MG63 (cell line): ENCODE measurements around the gene EIF3L. TPM values are rescaled to one million over a fixed set of nuclear protein-coding genes. Genes with fewer than 3 reads are reported as not detected.
A peak's percentile ranks its signal among the peaks of the same experiment; 100 is the strongest.

ENCODE experiments used
- DNase-seq: peaks from one replicate; pipeline ENCODE4 v3.0.0-alpha.2; 2020
- H3K27me3 ChIP-seq: fragments of 250-450 bp; sonication (Bioruptor Pico); 2 replicates; pipeline ENCODE4 v1.5.1; 2020; ENCODE audit warnings: mild to moderate bottlenecking, moderate library complexity
- H3K36me3 ChIP-seq: fragments of 250-450 bp; sonication (Bioruptor Pico); 2 replicates; pipeline ENCODE4 v1.5.1; 2020; ENCODE audit warnings: mild to moderate bottlenecking, moderate library complexity
- H3K4me3 ChIP-seq: fragments of 250-450 bp; sonication (Bioruptor Pico); 2 replicates; pipeline ENCODE4 v1.5.1; 2020; ENCODE audit warnings: mild to moderate bottlenecking, moderate library complexity
- H3K9me3 ChIP-seq: fragments of 250-450 bp; sonication (Bioruptor Pico); 2 replicates; pipeline ENCODE4 v1.5.1; 2020; ENCODE audit warnings: mild to moderate bottlenecking, moderate library complexity
- total RNA-seq: library from RNA; depleted of rRNA; stranded (reverse); fragments of >200 nt; shearing (Covaris generic); gene quantifications from 2 replicates; pipeline ENCODE4 v1.2.3, GENCODE V29; 2014; ENCODE audit warnings: low replicate concordance

Gene EIF3L
- total RNA-seq, 1 experiment from 2014 or later, result 347 TPM

DNA sequence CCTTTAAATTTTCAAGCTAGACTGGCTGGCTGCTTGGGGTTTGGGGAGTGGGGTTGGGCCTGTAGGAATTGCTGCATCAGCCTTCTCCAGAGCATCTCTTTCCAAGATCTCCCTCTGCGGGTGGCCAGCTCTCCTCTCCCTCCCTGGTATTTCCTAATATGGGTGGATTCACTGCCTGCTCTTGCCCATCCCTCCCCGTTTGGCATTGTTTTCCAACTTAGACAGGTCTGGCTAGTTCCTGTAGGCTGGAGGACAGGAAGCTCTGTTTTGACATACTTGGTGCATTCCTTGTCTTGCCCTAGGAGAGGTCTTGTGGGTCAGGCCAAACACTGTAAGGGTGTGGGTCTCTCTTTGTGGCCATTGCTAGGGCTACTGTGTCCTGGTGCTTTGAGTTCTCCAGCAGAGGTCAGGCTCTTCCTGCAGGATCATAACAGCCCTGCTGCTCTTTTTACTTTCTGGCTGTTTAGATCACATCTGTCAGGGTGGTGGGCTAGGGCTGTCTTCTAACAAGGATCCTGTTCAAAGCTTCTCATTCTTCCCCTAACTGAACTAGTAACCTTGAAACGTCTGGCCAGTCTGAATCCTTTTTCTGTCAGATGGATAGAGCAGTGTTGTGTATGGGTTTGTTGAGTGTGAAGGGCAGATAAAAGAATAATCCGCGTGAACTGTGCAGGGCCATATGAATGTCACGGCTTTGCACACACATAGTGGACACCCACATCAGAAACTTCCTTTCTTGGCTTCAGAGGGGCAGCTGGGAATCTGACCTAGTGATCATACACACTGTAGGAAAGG lies 38.6 kb downstream of the EIF3L start:
- Histone ChIP-seq H3K4me3 (no peak overlapping the region), H3K36me3 (peaks cover 54% of the 10 kb centered on the region), H3K27me3 (no peaks in the 10 kb centered on the region), H3K9me3 (no peaks in the 10 kb centered on the region)
- DNase-seq, result peak; percentile 64

DNA sequence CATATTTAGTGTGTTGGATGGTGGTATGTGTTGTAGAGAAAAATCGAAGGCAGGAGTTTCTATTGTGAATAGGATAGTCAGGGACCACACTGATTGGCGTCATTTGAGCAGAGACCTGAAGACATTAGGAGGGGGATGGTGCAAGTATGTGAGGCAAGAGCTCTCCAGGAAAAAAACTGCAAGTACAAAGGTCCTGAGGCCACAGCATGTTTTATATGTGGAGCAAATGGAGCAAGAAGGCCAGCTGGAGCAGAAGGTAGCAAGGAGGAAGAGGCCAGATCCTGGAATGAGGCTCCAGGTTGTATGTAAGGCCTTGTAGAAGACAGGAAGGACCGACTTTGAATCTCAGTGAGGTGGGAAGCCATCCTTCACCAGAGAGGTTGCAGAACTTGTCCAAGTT lies 42.7 kb downstream of the EIF3L start:
- no peaks in the 10 kb centered on the region for H3K9me3 ChIP-seq
- no peak overlapping the region for H3K4me3 ChIP-seq
- H3K27me3 ChIP-seq, result no peaks in the 10 kb centered on the region
- DNase-seq, result no peak
- H3K36me3 ChIP-seq, result peaks cover 40% of the 10 kb centered on the region

DNA sequence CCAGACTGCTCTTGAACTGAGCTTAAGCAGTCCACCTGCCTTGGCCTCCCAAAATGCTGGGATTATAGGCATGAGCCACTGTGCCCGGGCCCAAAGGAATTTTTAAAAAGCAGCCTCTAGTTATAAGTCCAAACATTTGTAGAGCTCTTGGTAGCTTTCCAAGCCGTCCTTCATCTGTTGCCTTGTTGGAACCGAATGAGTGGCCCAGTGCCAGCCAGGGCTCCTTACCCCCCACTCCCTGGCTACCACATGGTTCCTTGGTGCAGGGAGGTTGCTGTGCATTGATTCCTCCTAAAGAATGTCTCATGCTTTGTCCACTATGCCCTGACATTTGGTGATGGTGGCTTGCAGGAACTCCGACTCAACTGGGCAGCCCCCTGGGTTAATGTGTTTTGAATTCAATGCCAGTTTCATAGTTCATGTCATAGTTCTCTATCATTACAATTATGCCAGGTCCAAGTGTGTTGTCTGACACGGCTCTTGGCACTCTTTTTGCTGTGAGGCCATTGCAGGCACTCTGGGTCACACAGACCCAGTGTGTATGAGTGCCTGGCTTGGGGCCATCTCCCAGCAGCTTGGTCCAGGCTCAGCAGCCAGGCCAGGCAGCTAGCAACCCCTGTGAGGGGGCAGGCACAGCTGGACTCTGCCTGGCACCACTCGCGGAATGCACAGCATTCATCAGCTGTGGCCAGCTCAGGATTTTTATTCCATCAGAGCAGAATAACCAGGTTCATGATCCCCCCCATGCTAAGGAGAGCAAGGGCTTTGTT lies 43.5 kb downstream of the EIF3L start:
- no peaks in the 10 kb centered on the region for H3K27me3 ChIP-seq
- no peak overlapping the region for H3K4me3 ChIP-seq
- peaks cover 32% of the 10 kb centered on the region for H3K36me3 ChIP-seq
- peak; percentile 86 for DNase-seq
- no peaks in the 10 kb centered on the region for H3K9me3 ChIP-seq

DNA sequence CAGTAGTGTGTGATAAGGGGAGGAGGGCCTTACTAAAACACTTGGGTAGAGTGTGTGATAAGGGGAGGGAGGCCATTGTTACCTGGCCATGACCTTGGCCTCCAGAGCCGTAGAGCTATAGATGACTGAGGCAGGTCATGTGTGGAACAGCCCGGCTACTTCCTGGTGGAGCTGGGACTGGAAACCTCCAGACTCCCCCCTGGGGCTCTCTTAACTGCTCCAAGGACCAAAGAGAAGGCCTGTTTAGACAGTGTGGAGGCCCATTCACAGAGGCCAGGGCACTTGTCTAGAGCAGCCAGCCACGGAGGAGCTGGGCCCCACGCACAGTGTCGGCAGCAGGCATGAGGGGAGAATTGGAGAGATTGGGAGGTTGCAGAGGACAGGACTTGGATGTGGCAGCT lies 44.4 kb downstream of the EIF3L start:
- DNase-seq, result no peak
- H3K27me3 ChIP-seq, result no peaks in the 10 kb centered on the region
- peaks cover 23% of the 10 kb centered on the region for H3K36me3 ChIP-seq
- no peak overlapping the region for H3K4me3 ChIP-seq
- no peaks in the 10 kb centered on the region for H3K9me3 ChIP-seq

DNA sequence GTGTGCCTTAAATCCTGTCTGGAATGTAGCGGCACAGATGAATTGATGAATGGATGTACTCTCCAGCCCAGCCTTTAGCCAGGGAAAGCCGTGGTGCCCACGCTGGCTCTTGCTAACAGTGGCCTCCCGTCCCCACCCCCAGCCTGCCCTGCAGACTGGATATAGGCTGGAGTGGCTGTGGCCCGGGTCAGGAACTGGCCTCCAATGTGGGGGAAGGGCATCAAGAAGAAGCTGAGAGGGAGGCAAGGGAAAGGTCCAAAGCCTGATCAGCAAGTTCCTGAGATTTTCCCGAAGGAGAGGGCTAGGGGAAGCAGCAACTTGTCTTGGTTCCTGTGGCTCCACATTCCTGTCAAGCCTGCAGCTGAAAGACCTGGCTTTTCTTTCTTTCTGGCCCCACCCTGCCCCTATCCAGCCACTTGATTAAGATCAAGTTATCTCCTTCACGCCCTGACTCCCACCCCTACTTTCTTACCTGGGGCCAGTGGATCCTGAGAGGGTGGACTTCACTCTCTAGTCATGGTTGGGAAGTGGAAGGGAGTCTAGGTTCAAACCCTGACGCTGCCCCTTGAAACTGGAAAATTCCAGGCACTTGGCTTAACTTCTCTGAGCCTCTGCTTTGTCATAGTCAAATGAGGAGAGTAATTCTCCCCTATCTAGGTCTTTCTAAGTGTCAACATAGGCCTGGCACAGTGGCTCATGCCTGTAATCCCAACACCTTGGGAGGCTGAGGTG lies 45.9 kb downstream of the EIF3L start:
- no peaks in the 10 kb centered on the region for H3K27me3 ChIP-seq
- H3K36me3 ChIP-seq, result peaks cover 8% of the 10 kb centered on the region
- no peaks in the 10 kb centered on the region for H3K9me3 ChIP-seq
- H3K4me3 ChIP-seq, result no peak overlapping the region
- no peak for DNase-seq

DNA sequence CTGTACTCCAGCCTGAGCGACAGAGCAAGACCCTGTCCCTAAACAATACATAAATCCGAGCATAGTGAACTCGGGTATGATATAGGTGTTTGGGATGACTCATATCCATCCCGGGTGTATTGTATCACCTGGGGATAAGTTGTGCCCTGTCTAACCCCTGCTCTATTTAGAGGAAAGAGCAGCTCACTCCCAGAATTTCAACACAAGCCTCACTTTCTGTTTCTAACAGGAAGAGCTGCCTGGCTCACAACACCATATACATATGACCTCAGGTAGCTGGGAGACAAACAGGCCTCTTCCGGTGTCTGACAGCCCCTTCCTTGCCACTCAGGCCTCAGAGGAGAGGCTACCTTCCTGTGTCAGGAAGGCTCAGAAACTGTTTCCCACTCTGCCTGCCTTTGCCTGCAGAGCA lies 47.0 kb downstream of the EIF3L start:
- no peak for DNase-seq

DNA sequence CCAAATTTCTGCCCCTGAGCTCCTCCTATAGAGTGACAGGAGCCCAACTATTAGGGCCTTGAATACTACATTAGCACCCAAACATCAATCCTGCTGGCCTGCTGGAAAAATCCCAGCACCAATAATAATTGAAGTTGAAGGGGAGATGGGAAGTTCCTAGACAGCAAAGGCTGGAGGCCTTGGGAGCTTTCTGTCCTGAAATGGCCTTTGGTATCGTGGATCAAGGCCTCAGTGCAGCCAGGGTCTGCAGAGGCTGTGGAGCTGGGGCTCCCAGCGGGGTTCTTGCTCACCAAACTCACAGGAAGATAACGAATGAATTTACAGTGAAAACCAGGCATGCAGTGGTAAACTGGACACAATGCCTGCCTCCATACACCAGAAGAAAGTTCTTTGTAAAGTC lies 47.7 kb downstream of the EIF3L start:
- no peak for DNase-seq
- Histone ChIP-seq H3K27me3 (no peaks in the 10 kb centered on the region), H3K36me3 (peaks cover 3% of the 10 kb centered on the region; the same call in 1 of the 2 replicates), H3K4me3 (no peak overlapping the region), H3K9me3 (no peaks in the 10 kb centered on the region)

More for the DNA sequence above, 47.0 kb downstream of the EIF3L start:
- no peaks in the 10 kb centered on the region for H3K9me3 ChIP-seq
- no peaks in the 10 kb centered on the region for H3K27me3 ChIP-seq
- H3K4me3 ChIP-seq, result no peak overlapping the region
- peaks cover 3% of the 10 kb centered on the region; the same call in 1 of the 2 replicates for H3K36me3 ChIP-seq

DNA sequence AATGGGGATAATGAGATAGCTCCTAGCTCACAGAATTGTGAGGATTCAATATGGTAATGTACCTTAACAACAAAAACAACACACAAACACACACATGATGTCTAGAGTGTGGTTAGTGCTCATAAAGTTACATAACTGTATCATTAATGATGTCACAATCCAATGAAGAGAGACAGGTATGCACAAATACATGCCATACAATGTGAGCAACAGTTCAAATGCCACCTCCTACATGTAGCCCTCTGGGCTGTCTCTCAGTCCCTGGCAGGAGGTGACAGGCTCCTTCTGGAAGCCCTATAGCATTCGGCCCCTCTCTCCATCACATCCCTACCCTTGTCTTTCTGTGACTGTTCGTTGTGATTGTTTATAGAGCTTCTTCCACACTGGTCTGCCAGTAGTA lies 48.6 kb downstream of the EIF3L start:
- Histone ChIP-seq H3K4me3 (no peak overlapping the region), H3K36me3 (peaks cover 3% of the 10 kb centered on the region; the same call in 1 of the 2 replicates), H3K27me3 (no peaks in the 10 kb centered on the region), H3K9me3 (no peaks in the 10 kb centered on the region)
- no peak for DNase-seq

DNA sequence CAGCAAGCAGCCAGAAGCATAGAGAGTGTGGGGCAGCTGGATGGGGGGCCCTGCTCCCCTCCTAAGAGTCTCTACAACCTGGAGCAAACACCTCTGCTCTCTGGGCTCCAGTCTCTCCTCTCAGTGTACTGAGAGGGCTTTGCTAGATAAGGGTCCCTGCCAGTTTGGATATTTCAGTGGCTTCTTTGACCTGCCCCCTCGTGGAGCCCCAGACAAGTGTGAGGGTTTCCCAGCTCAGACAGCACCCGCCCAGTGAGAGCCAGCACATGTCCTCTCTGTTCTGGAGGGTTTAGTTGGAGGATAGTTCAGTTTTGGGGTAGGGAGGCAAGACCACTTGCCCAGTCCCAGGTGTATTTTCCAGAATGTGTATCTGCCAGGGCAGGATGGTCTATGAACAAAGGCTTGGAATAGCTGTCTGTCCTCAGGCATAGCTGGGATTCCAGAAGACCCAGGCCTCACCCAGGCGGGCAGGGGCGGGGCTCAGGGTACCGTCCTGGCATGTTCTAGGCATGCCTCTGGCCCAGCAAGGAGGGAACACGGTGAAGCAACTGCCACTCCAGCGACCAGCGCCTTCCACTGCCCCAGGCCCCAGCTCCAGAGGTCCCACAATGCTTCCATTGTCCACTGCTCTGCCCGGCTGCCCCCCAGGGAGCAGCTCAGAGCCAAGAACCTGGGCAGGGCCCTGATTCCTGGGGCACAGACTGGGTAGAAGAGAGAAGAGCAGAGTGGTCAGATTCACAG lies 49.4 kb downstream of the EIF3L start:
- no peaks in the 10 kb centered on the region for H3K27me3 ChIP-seq
- peaks cover 3% of the 10 kb centered on the region; the same call in 1 of the 2 replicates for H3K36me3 ChIP-seq
- no peaks in the 10 kb centered on the region for H3K9me3 ChIP-seq
- no peak for DNase-seq
- no peak overlapping the region for H3K4me3 ChIP-seq

DNA sequence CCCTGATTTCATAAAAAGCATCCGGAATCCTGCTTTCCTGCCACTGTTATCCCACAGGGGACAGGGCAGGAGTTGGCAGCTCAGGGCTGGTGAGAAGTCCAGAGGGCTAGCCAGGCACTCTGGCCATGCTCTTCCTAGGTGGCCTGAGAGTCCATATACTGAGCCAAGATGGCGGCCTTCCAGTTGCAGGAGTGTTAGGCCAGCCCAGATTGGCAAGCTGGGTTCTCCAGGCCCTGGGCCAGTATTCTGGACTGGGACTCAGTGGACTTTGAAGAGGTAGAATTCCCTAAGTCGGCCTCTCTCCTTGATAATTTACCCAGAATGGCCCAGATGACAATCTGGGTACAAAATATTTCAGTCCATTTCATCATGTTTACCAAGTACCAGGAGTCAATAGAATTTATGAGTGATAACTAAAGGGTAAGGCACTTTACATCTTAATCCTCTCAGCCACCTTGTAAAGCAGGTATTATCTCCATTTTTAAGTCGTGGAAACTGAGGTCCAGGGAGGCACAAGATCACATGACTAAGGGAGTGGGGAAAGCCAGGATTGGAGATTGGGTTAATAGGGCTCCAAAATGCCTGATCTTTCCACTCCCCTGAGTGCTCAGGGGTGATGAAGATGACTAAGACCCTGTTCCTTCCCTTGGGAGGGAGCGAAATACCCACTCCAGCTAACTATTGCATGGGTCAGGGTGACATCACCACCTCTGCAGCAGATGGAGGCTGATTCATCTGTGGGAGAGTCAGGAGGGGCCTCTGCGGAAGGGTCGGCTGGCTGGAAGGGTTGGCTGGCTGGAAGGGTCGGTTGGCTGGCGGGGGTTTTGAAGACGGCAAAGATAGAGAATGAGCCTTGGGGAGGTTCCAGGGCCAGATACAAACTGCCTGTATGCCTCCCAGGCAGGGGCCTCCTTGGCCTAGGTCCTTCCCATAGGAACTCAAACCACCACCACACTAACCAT lies 55.6 kb downstream of the EIF3L start:
- peak overlapping the region; percentile 45 for H3K4me3 ChIP-seq
- H3K36me3 ChIP-seq, result peaks cover 14% of the 10 kb centered on the region
- no peaks in the 10 kb centered on the region for H3K27me3 ChIP-seq
- peak; percentile 98 for DNase-seq
- no peaks in the 10 kb centered on the region for H3K9me3 ChIP-seq

DNA sequence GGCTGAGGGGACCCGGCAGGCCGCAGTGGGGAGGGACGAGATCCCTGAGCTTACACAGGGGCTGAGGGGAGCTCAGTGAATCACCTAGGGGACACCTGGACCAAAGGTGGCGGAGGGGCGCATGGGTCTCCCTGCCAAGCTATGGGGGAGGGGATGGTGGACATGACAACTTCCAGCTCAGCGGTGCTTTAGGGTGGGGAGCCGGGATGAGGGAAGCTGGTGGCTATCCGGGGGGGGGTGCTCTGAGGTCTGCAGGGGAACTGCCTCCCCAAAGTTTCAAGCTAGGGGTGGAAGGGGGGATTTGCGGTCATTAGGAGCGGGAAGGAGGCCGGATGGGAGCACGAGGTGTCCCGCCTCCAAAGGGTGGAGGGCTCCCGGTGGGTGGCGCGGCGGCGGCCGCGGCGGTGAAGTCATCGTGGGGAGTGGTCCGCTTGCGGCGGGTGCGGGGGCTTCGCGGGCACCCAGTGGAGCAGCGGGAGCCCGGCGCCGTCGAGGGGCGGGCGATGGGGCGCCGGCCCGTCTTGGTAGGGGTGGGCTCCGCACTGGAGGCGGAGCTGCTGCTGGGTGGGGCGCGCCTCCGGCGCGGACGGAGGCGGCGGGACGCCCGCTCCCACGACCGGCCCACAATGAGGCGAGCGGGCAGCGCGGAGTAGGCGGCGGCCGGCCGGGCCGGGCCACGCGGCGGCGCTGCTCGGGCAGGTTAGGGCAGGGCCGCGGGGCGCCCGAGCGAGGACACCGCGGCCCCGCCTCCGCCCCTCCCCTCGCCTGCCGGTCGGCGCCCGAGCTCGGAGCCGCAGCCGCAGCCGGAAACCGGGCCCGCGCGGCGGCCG lies 56.5 kb downstream of the EIF3L start, which contains the start of gene MICALL1:
Gene MICALL1, plus strand, starts transcription at position 764 of the 830 bp plus-strand sequence. CDS start 126 bp downstream, outside the sequence.
- no peaks in the 10 kb centered on the region for H3K27me3 ChIP-seq
- peaks cover 14% of the 10 kb centered on the region for H3K36me3 ChIP-seq
- H3K9me3 ChIP-seq, result no peaks in the 10 kb centered on the region
- peak; percentile 89 for DNase-seq
- H3K4me3 ChIP-seq, result peak within 1 kb of the TSS; percentile 71

DNA sequence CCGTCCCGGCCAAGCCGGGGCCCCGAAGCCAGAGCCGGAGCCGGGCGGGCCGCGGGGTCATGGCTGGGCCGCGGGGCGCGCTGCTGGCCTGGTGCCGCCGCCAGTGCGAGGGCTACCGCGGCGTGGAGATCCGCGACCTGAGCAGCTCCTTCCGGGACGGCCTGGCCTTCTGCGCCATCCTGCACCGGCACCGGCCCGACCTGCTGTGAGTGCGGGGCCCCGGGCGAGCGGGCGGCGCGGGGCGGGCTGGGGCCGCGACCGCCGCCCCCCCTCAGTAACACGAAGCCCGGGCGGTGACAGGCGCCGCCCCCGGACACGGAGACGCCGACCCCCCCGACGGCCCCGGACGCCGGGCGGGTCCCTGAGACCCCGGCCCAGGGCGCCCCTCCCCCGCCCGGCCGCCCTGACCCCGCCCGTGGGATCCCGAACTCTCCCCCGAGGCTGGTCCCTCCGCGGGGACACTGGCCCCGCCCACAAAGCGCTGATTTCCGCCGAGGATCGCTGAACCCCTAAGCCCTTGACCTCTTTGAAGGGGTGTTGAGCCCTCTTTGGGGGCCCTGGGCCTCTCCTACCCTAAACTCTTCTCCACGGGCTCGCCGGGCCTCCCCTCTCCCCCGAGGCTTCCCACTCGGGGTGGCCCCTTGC lies 57.3 kb downstream of the EIF3L start:
- H3K36me3 ChIP-seq, result peaks cover 15% of the 10 kb centered on the region
- H3K4me3 ChIP-seq, result peak overlapping the region; percentile 71
- DNase-seq, result peak; percentile 36
- no peaks in the 10 kb centered on the region for H3K9me3 ChIP-seq
- no peaks in the 10 kb centered on the region for H3K27me3 ChIP-seq

DNA sequence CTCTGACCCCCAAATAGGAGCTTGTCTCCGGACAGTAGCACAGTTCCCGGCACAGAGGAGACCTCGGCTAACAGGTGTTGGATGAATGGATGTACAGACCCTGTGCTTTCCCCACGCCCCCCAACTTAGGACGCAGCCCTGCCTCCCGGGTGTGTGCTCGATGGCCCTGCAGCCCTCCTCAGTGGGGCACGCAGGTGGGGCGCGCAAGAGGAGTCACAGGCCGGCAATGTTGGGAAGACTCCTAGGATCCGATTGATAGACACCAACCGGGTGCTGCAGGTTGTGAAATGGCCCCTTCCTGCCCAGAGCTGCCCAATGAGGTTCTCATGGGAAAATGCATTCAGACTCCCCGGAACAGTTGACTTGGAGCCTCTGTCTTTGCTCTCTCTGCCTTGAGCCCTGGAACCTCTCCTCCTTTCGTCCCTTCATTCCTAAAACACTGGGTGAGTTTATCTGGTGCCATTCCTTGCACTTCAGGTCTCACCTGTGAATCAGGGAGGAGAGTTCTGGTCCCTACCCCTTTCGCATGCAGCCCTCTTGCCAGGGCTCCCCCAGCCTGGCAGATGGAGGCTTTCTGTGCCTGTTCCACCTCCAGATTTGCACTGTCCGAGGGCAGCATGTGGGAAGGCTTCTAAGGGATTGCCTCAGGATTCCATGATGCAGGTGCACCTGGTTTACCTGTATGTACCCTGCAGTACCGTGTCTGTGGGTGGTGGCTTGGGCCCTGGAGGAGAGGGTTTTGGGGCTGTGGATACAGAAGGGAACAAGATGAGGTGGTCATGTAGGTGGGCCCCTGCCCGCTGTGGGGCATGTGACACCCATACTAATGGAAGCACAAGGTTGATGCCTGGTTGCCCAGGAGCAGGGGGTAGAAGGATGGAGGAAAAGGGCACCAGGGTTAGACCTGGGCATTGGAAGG lies 58.1 kb downstream of the EIF3L start:
- Histone ChIP-seq H3K36me3 (peaks cover 17% of the 10 kb centered on the region), H3K27me3 (no peaks in the 10 kb centered on the region), H3K4me3 (peak overlapping the region; percentile 71), H3K9me3 (no peaks in the 10 kb centered on the region)
- DNase-seq, result no peak
